WTC11 (cell line): ENCODE data around the gene ABCC4.

Experiments used
- ATF2 ChIP-seq: sonication (generic); formaldehyde crosslinking; IDR thresholded peaks from 2 replicates; pipeline ENCODE4 v1.8.1; 2022; ENCODE audit warnings: low read depth, missing genetic modification reagents, borderline replicate concordance
- CBFB ChIP-seq: sonication (generic); formaldehyde crosslinking; IDR thresholded peaks from 2 replicates; pipeline ENCODE4 v1.8.1; 2022; ENCODE audit warnings: mild to moderate bottlenecking, low read depth, missing genetic modification reagents
- CREB1 ChIP-seq: sonication (generic); formaldehyde crosslinking; IDR thresholded peaks from 2 replicates; pipeline ENCODE4 v1.8.0; 2023; ENCODE audit warnings: mild to moderate bottlenecking, missing genetic modification reagents
- CTCF ChIP-seq: fragments of 200-600 bp; IDR thresholded peaks from 2 replicates; pipeline ENCODE4 v1.8.0; 2022; ENCODE audit warnings: antibody characterized with exemption
- ELF4 ChIP-seq: sonication (generic); formaldehyde crosslinking; IDR thresholded peaks from 2 replicates; pipeline ENCODE4 v1.8.1; 2022; ENCODE audit warnings: low read depth, mild to moderate bottlenecking, moderate library complexity, missing genetic modification reagents
- EMX1 ChIP-seq: fragments of 250-450 bp; sonication (Bioruptor Pico); IDR thresholded peaks from 2 replicates; pipeline ENCODE4 v1.8.0; 2021; ENCODE audit warnings: mild to moderate bottlenecking
- FOXP4 ChIP-seq: sonication (generic); formaldehyde crosslinking; IDR thresholded peaks from 2 replicates; pipeline ENCODE4 v1.8.0; 2022; ENCODE audit warnings: mild to moderate bottlenecking, missing genetic modification reagents

GRCh38 chr13:95182570-95183265, 118.5 kb downstream of the ABCC4 start:
- TF ChIP-seq FOXP4 (CRISPR knock-in tag) (no peak), CTCF (no peak), EMX1 (CRISPR knock-in tag) (no peak), CREB1 (CRISPR knock-in tag) (no peak), ELF4 (CRISPR knock-in tag) (no peak), ATF2 (CRISPR knock-in tag) (no peak), CBFB (CRISPR knock-in tag) (no peak)
